Activated CD8-positive, alpha-beta memory T cell treated with anti-CD3 and anti-CD28 coated beads, Interleukin-2, amount 50 U/mL, for 24 hours (primary cell): ENCODE data around the gene CLDN7.
A peak's percentile ranks its signal among the peaks of the same experiment; 100 is the strongest.

Source experiments
- DNase-seq: peaks from one replicate; pipeline ENCODE4 v3.0.0-alpha.2; 2020; ENCODE audit errors: extremely low read depth

The CLDN7 gene

GRCh38 chr17:7237266-7237760, 25.0 kb downstream of the CLDN7 start:
- DNase-seq, result no peak

- DNase-seq, result no peak
These were observed 25.5 kb downstream of the CLDN7 start for GRCh38 chr17:7236808-7237207.

GRCh38 chr17:7235693-7236665, 26.3 kb downstream of the CLDN7 start:
- DNase-seq, result no peak

- DNase-seq, result peak; percentile 89
These were observed 28.0 kb downstream of the CLDN7 start, which contains the start of gene DVL2 for GRCh38 chr17:7234083-7234951. TSS of gene DVL2 (minus strand) at chr17:7234517. CDS start at chr17:7234262, 255 bp downstream.

- no peak for DNase-seq
These were observed 28.6 kb downstream of the CLDN7 start for GRCh38 chr17:7233701-7234082.

GRCh38 chr17:7232114-7232513, 30.2 kb downstream of the CLDN7 start:
- no peak for DNase-seq

GRCh38 chr17:7229504-7229903, 32.8 kb downstream of the CLDN7 start:
- DNase-seq, result no peak

- DNase-seq, result no peak
These were observed 33.4 kb downstream of the CLDN7 start for GRCh38 chr17:7228920-7229319.

- no peak for DNase-seq
These were observed 35.3 kb downstream of the CLDN7 start for GRCh38 chr17:7226721-7227710.

- DNase-seq, result no peak
These were observed 36.5 kb downstream of the CLDN7 start for GRCh38 chr17:7225711-7226331.

- DNase-seq, result no peak
These were observed 37.6 kb downstream of the CLDN7 start for GRCh38 chr17:7224661-7225111.

- no peak for DNase-seq
These were observed 38.2 kb downstream of the CLDN7 start for GRCh38 chr17:7224110-7224509.

GRCh38 chr17:7223375-7223774, 38.9 kb downstream of the CLDN7 start:
- DNase-seq, result no peak

- no peak for DNase-seq
These were observed 39.3 kb downstream of the CLDN7 start for GRCh38 chr17:7222972-7223292.

GRCh38 chr17:7222093-7222971, 39.9 kb downstream of the CLDN7 start:
- no peak for DNase-seq

GRCh38 chr17:7221278-7222092, 40.8 kb downstream of the CLDN7 start:
- no peak for DNase-seq

GRCh38 chr17:7220593-7221277, 41.5 kb downstream of the CLDN7 start:
- DNase-seq, result no peak
